Effector memory CD4-positive, alpha-beta T cell (primary cell): ENCODE data around the gene MICAL3.
"Not testable (repeated sequence)": the region's sequence is repeated elsewhere in the genome, so short reads cannot be mapped to it uniquely, and the experiment has no call there.

Experiments
- DNase-seq, 3 donors: peaks; one replicate each; pipeline ENCODE4 v3.0.0-alpha.2; 2020
- H3K27ac ChIP-seq: 2 replicates; pipeline ENCODE4 v1.7.0; 2013; ENCODE audit warnings: mild to moderate bottlenecking, low read length, moderate library complexity; ENCODE audit not compliant: insufficient read depth, poor library complexity, severe bottlenecking
- H3K27me3 ChIP-seq: replicated peaks from 2 replicates; pipeline ENCODE4 v1.7.0; 2013; ENCODE audit warnings: mild to moderate bottlenecking, low read length; ENCODE audit not compliant: insufficient read depth, control insufficient read depth, poor library complexity, severe bottlenecking
- H3K36me3 ChIP-seq: 2 replicates; pipeline ENCODE4 v1.7.0; 2013; ENCODE audit warnings: mild to moderate bottlenecking, low read length, moderate library complexity; ENCODE audit not compliant: control insufficient read depth, insufficient read depth
- H3K4me1 ChIP-seq: 2 replicates; pipeline ENCODE4 v1.7.0; 2013; ENCODE audit warnings: low read length, mild to moderate bottlenecking; ENCODE audit not compliant: control insufficient read depth, insufficient read depth, poor library complexity, severe bottlenecking
- H3K4me3 ChIP-seq: 2 replicates; pipeline ENCODE4 v1.7.0; 2013; ENCODE audit warnings: low read length, low read depth, mild to moderate bottlenecking; ENCODE audit not compliant: insufficient read depth, poor library complexity, severe bottlenecking
- H3K9me3 ChIP-seq: 2 replicates; pipeline ENCODE4 v1.7.0; 2013; ENCODE audit warnings: mild to moderate bottlenecking, low read length, moderate library complexity; ENCODE audit not compliant: control insufficient read depth

MICAL3 gene

GRCh38 chr22:17941471-17942406 lies 82.6 kb downstream of the MICAL3 start:
- Histone ChIP-seq H3K9me3 (no peaks in the 10 kb centered on the region), H3K27ac (no peak overlapping the region), H3K4me1 (no peaks in the 10 kb centered on the region), H3K27me3 (no peaks in the 10 kb centered on the region), H3K4me3 (no peak overlapping the region), H3K36me3 (no peaks in the 10 kb centered on the region)
- DNase-seq = no peak

- no peak for DNase-seq
- Histone ChIP-seq H3K9me3 (no peaks in the 10 kb centered on the region), H3K27ac (no peak overlapping the region), H3K4me3 (no peak overlapping the region), H3K27me3 (no peaks in the 10 kb centered on the region), H3K36me3 (no peaks in the 10 kb centered on the region), H3K4me1 (no peaks in the 10 kb centered on the region)
Observed at GRCh38 chr22:17939579-17939978, 84.8 kb downstream of the MICAL3 start.

- H3K27me3 ChIP-seq = no peaks in the 10 kb centered on the region
- no peaks in the 10 kb centered on the region for H3K36me3 ChIP-seq
- no peaks in the 10 kb centered on the region for H3K9me3 ChIP-seq
- no peak overlapping the region for H3K4me3 ChIP-seq
- no peak for DNase-seq
- no peaks in the 10 kb centered on the region for H3K4me1 ChIP-seq
- no peak overlapping the region for H3K27ac ChIP-seq
Observed at GRCh38 chr22:17939011-17939410, 85.3 kb downstream of the MICAL3 start.

- Histone ChIP-seq H3K36me3 (no peaks in the 10 kb centered on the region), H3K9me3 (no peaks in the 10 kb centered on the region), H3K4me1 (no peaks in the 10 kb centered on the region), H3K27ac (no peak overlapping the region), H3K4me3 (no peak overlapping the region), H3K27me3 (no peaks in the 10 kb centered on the region)
- DNase-seq = no peak
Observed at GRCh38 chr22:17938484-17938924, 85.9 kb downstream of the MICAL3 start.

- not testable (repeated sequence) for H3K9me3 ChIP-seq, H3K27me3 ChIP-seq, H3K36me3 ChIP-seq, H3K4me3 ChIP-seq, DNase-seq, H3K4me1 ChIP-seq, H3K27ac ChIP-seq
Observed at GRCh38 chr22:17932457-17932856, 91.9 kb downstream of the MICAL3 start.

- Histone ChIP-seq H3K27ac (no peak overlapping the region), H3K9me3 (no peaks in the 10 kb centered on the region), H3K4me1 (no peaks in the 10 kb centered on the region), H3K36me3 (no peaks in the 10 kb centered on the region), H3K4me3 (no peak overlapping the region), H3K27me3 (no peaks in the 10 kb centered on the region)
- no peak for DNase-seq
Observed at GRCh38 chr22:17931400-17931825, 92.9 kb downstream of the MICAL3 start.

- no peak overlapping the region for H3K27ac ChIP-seq
- no peaks in the 10 kb centered on the region for H3K9me3 ChIP-seq
- H3K4me1 ChIP-seq = no peaks in the 10 kb centered on the region
- H3K36me3 ChIP-seq = no peaks in the 10 kb centered on the region
- no peaks in the 10 kb centered on the region for H3K27me3 ChIP-seq
- DNase-seq = no peak
- H3K4me3 ChIP-seq = no peak overlapping the region
Observed at GRCh38 chr22:17930455-17931313, 93.7 kb downstream of the MICAL3 start.

GRCh38 chr22:17929909-17930308 lies 94.5 kb downstream of the MICAL3 start:
- H3K9me3 ChIP-seq = no peaks in the 10 kb centered on the region
- DNase-seq = no peak
- no peaks in the 10 kb centered on the region for H3K36me3 ChIP-seq
- H3K27ac ChIP-seq = no peak overlapping the region
- no peaks in the 10 kb centered on the region for H3K27me3 ChIP-seq
- H3K4me1 ChIP-seq = no peaks in the 10 kb centered on the region
- no peak overlapping the region for H3K4me3 ChIP-seq

GRCh38 chr22:17928391-17928790 lies 96.0 kb downstream of the MICAL3 start:
- Histone ChIP-seq H3K9me3 (no peaks in the 10 kb centered on the region), H3K36me3 (no peaks in the 10 kb centered on the region), H3K27me3 (no peaks in the 10 kb centered on the region), H3K4me1 (no peaks in the 10 kb centered on the region), H3K4me3 (no peak overlapping the region), H3K27ac (no peak overlapping the region)
- DNase-seq = no peak

- Histone ChIP-seq H3K27ac (no peak overlapping the region), H3K9me3 (no peaks in the 10 kb centered on the region), H3K36me3 (no peaks in the 10 kb centered on the region), H3K4me3 (no peak overlapping the region), H3K27me3 (no peaks in the 10 kb centered on the region), H3K4me1 (no peaks in the 10 kb centered on the region)
- DNase-seq = no peak
Observed at GRCh38 chr22:17927062-17927461, 97.3 kb downstream of the MICAL3 start.
